ENCODE measurements around the gene RTTN. TPM values are rescaled to one million over a fixed set of nuclear protein-coding genes. Genes with fewer than 3 reads are reported as not detected.

RTTN gene
- total RNA-seq, 1 experiment from 2014 or later = 25.9 TPM

DNA sequence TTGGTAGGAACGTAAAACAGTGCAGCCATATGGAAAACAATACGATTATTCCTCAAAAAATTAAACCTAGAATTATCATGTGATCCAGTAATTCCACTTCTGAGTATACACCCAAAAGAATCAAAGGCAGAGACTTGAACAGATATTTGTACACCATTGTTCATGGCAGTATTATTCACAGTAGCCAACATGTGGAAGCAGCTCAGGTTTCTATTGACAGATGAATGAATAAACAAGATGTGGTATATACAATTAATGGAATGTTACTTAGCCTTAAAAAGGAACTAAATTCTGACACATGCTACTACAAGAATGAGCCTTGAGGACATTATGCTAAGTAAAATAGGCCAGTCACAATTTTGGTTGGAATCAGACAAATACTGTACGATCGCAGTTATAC lies 14.2 kb upstream of the RTTN start:
- ChIA-PET CTCF (no interaction called here), POLR2A (ENCODE audit: low non-redundant PET) (no interaction called here)
- intact Hi-C loops (cut with micrococcal nuclease; ENCODE audit: unreplicated experiment) = no loop called here
- no TSS peak for BruUV-seq (replicated peaks)
- H3K27ac ChIP-seq (ENCODE audit: low read depth, low read length, poor library complexity, severe bottlenecking) = no peak overlapping the region
- TF ChIP-seq, protein P1, sequence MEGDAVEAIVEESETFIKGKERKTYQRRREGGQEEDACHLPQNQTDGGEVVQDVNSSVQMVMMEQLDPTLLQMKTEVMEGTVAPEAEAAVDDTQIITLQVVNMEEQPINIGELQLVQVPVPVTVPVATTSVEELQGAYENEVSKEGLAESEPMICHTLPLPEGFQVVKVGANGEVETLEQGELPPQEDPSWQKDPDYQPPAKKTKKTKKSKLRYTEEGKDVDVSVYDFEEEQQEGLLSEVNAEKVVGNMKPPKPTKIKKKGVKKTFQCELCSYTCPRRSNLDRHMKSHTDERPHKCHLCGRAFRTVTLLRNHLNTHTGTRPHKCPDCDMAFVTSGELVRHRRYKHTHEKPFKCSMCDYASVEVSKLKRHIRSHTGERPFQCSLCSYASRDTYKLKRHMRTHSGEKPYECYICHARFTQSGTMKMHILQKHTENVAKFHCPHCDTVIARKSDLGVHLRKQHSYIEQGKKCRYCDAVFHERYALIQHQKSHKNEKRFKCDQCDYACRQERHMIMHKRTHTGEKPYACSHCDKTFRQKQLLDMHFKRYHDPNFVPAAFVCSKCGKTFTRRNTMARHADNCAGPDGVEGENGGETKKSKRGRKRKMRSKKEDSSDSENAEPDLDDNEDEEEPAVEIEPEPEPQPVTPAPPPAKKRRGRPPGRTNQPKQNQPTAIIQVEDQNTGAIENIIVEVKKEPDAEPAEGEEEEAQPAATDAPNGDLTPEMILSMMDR (conservative IDR thresholded peaks at IDR 0.05; ENCODE audit: low read depth, low read length) = no peak
- TF ChIP-seq EZH2 (IDR thresholded peaks at IDR 0.05; ENCODE audit: borderline replicate concordance, low read depth, low read length, poor library complexity, severe bottlenecking) = no peak
- no peak for DNase-seq (ENCODE audit: low spot score)
- peaks cover 19% of the 10 kb centered on the region for H3K27me3 ChIP-seq (replicated peaks; ENCODE audit: insufficient read depth, low read depth, low read length, poor library complexity)
- no peaks in the 10 kb centered on the region for H3K36me3 ChIP-seq (ENCODE audit: insufficient read depth, low read length, poor library complexity, severe bottlenecking)
- H3K4me1 ChIP-seq (ENCODE audit: insufficient read depth, low read length, poor library complexity, severe bottlenecking) = peaks cover 11% of the 10 kb centered on the region
- H3K9me3 ChIP-seq (ENCODE audit: low read depth, low read length, poor library complexity, severe bottlenecking) = no peaks in the 10 kb centered on the region
- H3K4me3 ChIP-seq (ENCODE audit: low read depth, low read length, poor library complexity, severe bottlenecking) = no peak overlapping the region

DNA sequence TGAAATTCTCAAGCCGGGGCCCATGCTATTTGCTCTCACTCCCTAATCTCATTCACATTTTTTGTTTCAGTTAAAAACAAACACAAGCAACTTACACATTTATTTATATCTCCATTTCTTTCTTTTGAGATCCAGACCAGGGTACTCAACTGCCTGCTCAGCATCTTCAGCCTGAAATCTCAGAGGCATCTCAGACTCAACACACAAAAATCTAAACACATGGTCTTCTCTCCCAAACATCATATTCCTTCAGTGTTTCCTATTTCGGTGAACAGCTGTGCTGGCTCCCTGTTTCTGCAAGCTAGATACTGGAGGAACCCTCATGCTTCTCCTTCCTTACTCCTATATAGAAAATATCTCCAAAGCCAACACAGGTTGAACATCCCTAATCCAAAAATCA lies 11.3 kb upstream of the RTTN start:
- Histone ChIP-seq H3K9me3 (ENCODE audit: low read depth, low read length, poor library complexity, severe bottlenecking) (no peaks in the 10 kb centered on the region), H3K4me3 (ENCODE audit: low read depth, low read length, poor library complexity, severe bottlenecking) (no peak overlapping the region), H3K4me1 (ENCODE audit: insufficient read depth, low read length, poor library complexity, severe bottlenecking) (peaks cover 11% of the 10 kb centered on the region), H3K36me3 (ENCODE audit: insufficient read depth, low read length, poor library complexity, severe bottlenecking) (no peaks in the 10 kb centered on the region), H3K27ac (ENCODE audit: low read depth, low read length, poor library complexity, severe bottlenecking) (no peak overlapping the region), H3K27me3 (replicated peaks; ENCODE audit: insufficient read depth, low read depth, low read length, poor library complexity) (no peaks in the 10 kb centered on the region)
- DNase-seq (ENCODE audit: low spot score) = no peak
- intact Hi-C loops (cut with micrococcal nuclease; ENCODE audit: unreplicated experiment) = no loop called here
- ChIA-PET CTCF (no interaction called here), POLR2A (ENCODE audit: low non-redundant PET) (no interaction called here)
- TF ChIP-seq, protein P1 (conservative IDR thresholded peaks at IDR 0.05; ENCODE audit: low read depth, low read length) = no peak
- no peak for TF ChIP-seq EZH2 (IDR thresholded peaks at IDR 0.05; ENCODE audit: borderline replicate concordance, low read depth, low read length, poor library complexity, severe bottlenecking)
- no TSS peak for BruUV-seq (replicated peaks)

DNA sequence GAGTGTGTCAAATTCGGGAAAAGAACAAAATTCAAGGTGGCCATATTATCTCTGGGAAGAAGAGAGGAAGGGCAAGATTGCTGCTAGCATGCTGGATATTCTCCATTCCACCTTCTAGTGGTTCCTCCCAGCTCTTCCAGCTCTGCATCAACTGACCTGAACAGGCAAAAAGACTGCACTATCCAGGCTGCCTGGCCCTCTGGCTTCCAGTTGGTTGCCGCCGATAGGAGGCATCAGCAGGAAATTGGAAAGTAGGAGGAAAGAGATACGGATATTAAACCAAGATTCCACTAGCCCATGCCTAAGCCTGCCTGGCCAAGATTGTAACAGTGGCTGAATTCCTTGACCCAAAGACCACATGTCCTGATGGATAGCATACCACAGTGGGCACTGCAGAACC lies 1.7 kb upstream of the RTTN start:
- no peaks in the 10 kb centered on the region for H3K9me3 ChIP-seq (ENCODE audit: low read depth, low read length, poor library complexity, severe bottlenecking)
- TF ChIP-seq, protein P1 (conservative IDR thresholded peaks at IDR 0.05; ENCODE audit: low read depth, low read length) = no peak
- no peak for TF ChIP-seq EZH2 (IDR thresholded peaks at IDR 0.05; ENCODE audit: borderline replicate concordance, low read depth, low read length, poor library complexity, severe bottlenecking)
- peaks cover 3% of the 10 kb centered on the region for H3K36me3 ChIP-seq (ENCODE audit: insufficient read depth, low read length, poor library complexity, severe bottlenecking)
- no peak overlapping the region for H3K27ac ChIP-seq (ENCODE audit: low read depth, low read length, poor library complexity, severe bottlenecking)
- no peak for DNase-seq (ENCODE audit: low spot score)
- ChIA-PET POLR2A (ENCODE audit: low non-redundant PET) (no interaction called here), CTCF (no interaction called here)
- no peak overlapping the region for H3K4me3 ChIP-seq (ENCODE audit: low read depth, low read length, poor library complexity, severe bottlenecking)
- H3K4me1 ChIP-seq (ENCODE audit: insufficient read depth, low read length, poor library complexity, severe bottlenecking) = peaks cover 8% of the 10 kb centered on the region
- intact Hi-C loops (cut with micrococcal nuclease; ENCODE audit: unreplicated experiment) = no loop called here
- BruUV-seq (replicated peaks) = no TSS peak
- H3K27me3 ChIP-seq (replicated peaks; ENCODE audit: insufficient read depth, low read depth, low read length, poor library complexity) = no peaks in the 10 kb centered on the region
